CD4-positive, alpha-beta T cell treated with Interleukin-10 for 1 hour (primary cell): ENCODE measurements around the gene FOXL1.

Source experiments
- DNase-seq: peaks from one replicate; pipeline ENCODE4 v3.0.0-alpha.2; 2020

The FOXL1 gene

DNA sequence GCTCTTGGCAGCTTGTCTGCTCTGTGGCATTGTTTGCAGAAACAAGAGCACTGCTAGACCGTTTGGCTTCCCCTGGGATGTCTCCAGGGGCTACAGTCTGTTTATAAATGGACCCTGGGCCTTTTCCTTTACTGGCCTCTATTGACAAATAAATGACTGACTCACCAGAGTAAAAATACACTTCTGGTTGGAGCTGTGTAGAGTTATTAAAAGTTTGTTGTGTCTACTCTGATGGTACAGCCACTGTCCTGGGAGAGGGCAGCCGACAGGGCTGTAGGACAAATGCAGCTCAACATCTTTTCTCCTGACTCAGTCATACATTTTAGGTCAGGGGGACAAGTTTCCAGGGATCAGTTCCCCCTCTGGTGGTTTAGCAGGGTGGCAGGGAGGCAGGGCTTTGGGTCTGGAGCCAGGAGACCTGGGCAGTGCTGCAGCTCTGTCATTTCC, 30.0 kb downstream of the FOXL1 start:
- DNase-seq: no peak

DNA sequence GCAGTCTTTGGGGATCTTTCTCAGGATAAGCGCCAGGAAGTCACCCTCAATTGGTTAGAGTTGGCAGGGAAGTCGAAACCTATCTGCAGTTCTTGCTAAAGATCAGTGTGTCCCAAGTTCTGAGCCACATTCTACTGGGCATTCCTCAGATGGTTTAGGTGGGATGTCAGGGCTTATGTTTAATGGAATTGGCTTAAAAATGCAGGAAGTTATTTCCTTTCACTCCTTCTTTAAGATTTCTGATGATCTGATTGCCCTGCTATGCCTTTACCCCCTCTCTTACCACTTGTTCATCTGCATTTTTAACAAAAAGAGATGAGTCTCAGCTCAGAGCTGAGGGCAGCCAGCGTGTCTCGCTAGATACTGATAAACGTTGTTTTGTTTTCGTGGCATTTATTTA, 30.8 kb downstream of the FOXL1 start:
- no peak for DNase-seq

DNA sequence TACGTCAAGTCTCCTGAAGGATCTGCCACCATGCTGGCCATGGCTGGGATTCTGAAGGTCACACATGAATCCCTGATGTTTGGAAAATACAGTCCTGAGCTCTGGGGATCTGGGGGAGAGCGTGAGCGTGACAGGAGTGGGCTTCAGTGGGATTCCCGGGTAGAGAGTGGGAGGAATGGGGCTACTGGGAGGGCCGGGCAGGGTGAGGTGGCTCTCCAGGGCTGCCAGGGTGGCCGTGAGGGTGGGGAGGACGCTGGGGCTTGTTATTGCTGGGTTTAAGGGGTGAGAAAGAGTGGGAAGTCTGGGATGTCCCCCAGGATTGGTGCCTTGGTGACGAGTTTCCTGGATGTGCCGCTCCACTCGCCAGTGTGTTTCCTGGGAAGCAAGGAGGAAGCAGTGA, 31.3 kb downstream of the FOXL1 start:
- no peak for DNase-seq

DNA sequence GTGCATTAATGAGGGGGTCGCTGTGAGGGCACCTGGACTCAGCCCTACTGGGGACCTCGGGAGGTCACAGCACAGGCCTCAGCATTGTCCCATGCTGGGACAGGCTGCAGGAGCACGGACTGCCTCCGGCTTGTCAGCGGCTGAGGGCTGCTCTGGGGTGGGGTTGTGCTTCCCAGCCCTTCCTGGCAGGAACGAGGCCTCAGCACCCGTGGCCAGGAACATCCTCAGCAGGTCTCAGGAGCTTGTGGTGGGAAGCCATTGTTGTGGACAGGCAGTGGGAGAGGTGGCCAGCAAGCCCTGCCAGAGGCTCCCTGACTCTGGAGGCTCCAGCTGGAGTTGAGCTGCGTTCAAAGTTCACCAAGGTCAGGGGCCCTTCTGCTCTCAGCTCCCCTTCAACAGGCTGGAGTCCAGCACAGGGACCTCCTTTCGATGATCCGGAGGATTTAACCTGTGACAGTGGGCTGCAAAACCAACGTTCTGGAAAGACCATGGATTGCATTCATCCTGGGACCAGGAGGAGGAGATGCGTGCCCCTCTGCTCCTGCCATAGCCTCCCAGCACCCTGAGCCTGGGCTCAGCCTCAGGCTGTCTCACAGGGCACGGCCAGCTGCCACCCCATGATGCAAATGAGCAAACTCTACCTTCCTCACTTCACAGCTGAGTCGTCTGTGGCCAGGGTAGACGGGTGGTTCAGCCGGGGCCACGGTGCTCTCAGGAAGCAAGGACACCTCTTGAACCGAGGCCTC, 32.6 kb downstream of the FOXL1 start:
- DNase-seq: no peak

DNA sequence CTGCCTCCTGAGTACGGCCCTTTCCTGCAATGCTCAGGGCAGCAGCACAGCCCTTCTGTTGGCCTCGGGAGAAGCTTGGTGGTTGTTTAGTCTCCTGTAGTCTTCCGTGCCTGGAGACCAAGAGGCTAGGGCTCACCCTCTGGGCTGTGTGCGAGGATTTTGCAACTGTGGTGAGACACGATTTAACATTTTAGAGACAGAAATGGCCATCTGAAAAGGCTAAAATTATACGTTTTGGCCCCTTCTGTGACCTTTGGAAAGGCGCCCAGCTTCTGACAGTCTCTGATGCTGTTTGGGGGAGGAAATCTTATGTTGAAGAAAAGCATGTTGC, 33.1 kb downstream of the FOXL1 start:
- no peak for DNase-seq

DNA sequence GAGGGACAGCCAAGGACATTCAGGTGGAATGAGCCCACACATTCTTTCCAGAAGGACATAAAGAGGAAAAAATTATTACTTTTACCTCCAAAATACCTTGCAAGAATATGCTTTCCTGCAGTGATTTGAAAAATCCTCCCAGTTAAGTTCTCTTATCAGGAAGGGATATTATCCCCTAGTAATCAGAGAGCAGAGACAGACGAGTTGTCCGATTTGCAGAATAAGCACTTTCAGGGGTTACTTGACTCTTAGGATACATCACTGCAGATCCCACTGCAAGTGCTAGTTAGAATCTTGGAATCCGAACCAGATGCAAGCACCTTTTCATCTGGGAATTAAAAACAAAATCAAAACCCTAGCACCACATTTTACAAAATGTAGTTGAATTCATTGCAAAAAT, 33.6 kb downstream of the FOXL1 start:
- no peak for DNase-seq

DNA sequence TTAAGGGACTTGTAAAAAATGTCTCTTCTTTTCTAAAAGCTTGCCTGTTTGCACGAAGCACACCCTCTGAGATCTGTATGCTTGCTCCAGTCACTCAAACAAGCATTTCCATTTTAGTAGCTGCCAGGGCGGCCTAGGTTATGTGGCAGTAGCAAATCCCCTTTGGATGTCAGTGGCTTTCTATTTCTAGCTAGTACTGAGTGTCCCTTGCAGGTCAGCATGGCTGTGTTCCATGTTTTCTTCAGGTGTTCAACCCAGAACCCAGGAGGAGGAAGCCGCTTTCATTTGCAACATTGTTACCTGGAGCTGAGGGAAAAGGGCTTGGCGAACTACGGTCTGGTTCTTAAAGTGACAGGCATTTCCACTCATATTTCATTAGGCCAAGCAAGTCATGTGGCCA, 36.4 kb downstream of the FOXL1 start:
- no peak for DNase-seq

DNA sequence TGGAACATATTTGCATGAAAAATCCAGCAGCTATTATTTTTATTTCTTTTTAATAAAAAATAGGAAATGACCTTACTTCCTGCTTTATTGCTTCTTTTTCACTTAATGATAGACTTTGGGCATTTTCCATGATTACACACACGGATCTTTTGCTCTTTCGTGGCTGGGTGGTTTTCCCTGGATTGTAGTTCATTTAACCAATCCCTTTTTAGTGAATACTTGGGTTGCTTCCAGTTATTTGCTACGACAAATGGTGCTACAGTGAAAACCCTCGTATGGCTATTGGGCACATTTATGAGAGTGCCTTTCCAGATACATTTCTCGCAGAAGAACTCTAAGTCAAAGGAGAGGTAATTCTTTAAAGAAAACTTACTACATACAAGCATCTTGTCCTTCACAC, 38.6 kb downstream of the FOXL1 start:
- no peak for DNase-seq

DNA sequence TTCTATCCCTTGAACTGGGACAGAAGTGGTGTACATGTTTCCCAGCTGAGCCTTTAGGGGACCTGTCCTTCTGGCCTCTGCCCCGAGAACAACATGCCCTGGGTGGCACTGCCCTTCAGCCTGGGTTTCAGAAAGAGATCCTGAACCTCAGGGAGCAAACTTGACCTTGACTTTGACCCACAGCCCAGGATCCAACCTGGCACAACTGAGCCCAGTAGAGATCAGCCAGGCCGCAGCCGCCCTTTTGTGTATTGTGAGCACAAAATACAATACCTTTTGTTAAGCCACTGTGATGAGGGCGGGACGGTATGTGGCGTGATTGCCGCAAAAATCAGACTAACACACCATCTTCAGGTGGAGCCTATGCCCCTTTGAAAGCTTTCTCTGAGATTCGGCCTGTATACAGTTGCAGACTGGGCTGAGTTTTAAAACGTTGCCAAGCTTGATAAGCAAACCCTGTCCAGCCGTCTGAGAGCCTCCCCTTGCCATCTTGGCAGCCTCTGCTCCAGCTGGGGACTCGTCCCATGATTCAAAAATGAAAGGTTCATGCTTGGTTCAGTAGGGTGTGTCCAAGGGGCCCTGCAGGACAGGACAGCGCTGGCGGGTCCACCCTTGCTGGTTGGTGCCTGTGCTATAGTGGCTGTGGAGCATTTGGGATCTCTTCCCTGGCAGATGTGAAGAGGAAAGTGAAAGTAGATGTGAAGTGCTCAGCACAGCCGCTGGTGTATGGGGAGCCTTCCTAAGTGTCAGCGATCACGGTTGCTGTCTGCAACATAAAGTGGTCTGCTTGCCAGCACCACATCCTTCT, 40.3 kb downstream of the FOXL1 start:
- DNase-seq: no peak

DNA sequence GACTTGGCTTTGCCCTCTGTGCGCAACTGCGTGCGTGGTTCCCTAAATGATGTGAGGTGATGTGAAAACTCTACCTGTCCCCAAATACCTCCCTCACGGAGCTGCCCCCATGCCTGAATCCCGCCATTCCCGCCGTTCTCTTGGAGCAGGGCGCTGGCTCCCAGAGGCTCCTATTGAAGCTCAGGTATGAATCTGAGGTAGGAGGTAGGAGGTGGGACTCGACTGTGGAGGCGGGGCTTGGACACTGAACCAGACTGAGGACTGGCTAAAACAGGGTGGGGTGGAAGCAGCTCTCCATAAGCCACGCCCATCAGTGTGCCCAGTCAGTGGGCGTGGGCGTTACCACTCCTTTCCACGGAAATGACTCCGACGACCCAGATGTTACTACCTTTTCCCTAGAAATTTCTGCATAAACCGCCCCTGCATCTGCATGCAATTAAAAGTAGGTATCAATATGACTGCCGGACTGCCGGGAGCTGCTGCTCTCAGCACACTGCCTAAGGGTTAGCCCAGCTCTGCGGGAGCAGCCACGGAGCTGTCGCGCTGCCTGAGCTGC, 41.0 kb downstream of the FOXL1 start:
- no peak for DNase-seq

DNA sequence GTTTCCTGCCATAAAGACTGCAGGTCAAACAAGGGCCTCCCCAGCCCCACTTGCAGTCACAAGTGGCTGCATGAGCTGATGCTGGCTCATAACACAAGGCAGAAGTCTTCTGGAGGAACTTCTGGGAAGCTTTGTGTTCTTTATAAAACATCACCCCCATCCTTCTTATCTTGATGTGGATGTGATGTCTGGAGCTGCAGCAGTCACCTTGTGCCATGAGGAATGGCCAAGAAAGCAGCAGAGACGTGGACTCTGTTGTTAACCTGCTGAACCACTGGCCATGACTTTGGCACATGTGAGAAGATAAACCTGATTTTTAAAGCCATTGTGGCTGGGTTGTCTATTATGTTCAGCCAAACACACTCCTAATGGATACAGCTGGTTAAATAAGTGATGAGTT, 41.8 kb downstream of the FOXL1 start:
- no peak for DNase-seq

DNA sequence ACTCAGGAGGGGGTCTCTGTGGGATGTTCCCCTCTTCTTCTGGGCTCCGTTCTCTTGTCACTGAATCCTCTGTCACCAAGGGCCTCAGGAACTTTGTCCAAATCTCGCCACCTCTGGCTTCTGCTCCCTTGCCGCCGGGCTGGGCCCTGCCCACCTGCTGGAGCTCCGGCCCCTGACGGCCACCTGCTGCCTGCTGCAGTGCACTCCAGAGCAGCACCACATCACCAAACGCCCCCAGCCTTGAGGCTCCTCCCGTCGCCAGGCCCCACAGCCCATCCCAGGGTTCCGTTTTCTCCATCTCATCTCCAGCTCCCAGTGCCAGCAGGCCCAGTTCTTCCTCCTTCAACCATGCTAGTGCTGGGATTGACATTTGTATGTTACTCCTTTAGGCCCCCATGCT, 43.6 kb downstream of the FOXL1 start:
- DNase-seq: no peak

DNA sequence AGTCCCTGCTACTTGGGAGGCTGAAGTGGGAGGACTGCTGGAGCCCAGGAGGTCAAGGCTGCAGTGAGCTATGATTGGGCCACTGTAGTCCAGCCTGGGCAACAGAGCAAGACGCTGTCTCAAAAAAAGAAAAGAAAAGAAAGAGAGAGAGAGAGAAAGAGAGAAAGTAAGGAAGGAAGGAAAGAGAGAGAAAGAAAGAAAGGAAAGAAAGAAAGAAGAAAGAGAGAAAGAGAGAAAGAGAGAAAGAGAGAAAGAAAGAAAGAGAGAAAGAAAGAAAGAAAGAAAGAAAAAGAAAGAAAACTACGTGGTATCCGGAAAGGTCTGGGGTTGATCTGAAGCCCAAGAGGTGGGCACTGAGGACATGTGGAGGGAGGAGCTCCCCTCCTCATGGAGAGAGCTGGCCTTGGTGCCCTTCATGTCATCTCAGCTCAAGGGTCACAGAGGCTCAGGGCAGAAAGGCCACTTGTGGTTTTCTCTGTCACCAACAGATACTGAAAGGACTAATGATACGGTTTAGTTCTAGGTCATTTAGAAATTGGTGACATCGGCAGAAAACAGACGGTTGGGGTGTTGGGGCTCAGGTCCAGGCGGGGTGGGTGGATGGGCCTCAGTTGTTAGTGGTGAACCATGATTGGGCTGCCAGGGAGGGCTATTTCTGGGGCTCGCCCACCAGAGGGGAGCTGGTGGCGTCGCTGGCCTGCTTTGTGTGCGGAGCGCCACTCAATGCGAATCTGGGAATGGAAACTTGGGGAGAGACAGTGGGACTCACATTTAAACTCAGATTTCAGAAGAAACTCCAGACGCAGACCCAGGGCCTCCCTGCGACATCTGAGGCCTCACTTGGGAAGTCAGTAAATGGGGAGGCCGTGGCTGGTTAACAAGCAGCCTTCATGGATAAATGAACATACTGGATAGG, 44.6 kb downstream of the FOXL1 start:
- DNase-seq: no peak

DNA sequence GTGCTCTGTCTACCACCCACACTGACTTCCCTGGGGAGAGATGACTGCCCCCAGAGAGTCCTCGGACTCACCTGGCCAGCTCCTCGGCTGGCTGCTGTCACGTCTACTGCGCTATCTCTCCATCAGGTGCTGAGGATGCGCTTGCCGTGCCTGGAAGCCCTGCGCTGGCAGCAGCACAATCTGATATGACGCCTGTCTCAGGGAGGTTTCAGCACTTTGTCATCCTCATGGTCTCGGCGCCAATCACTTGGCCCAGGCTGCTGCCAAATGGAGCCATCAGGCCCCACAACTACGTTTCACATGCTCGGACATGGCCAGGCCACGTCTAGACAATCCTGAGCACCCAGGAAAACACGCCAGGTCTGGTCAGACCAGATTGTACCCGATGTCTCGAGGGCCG, 46.7 kb downstream of the FOXL1 start:
- no peak for DNase-seq

DNA sequence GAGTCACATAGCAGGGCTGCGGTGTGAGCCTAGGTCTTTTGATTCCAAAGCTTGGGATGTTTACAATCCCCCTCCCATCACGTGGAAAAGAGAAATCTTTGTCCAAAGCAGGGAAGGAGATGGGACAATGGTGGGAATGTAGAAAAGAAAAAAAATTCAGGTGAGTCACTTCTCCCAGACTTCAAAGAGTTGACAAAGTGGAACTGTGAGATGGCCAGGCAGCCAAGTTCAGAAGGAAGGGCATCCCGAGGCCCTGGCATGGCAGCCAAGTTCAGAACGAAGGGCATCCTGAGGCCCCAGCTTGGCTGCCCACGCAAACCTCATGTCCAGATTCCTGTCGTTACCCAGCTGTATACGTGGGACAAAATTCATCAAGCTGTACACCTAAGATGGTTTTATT, 47.5 kb downstream of the FOXL1 start:
- no peak for DNase-seq

DNA sequence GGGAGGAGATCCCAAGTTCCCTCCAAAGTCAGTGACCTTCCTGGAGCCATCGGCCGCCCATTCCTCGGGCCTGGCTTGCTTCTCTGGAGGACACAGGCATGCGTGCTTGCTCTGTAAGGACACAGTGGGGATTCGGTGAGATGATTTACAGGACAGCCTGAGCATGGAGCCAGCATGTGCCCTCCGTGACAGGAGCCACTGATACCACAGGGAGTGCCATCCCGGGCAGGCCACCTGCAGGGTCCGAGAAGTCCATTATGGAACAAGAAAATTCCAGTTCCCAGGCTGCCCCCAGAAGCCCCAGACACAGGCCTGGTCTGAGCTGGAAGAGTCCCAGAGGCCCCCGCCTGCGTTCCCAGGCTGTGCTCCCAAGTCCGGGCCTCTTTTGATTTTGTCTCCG, 47.9 kb downstream of the FOXL1 start:
- no peak for DNase-seq

DNA sequence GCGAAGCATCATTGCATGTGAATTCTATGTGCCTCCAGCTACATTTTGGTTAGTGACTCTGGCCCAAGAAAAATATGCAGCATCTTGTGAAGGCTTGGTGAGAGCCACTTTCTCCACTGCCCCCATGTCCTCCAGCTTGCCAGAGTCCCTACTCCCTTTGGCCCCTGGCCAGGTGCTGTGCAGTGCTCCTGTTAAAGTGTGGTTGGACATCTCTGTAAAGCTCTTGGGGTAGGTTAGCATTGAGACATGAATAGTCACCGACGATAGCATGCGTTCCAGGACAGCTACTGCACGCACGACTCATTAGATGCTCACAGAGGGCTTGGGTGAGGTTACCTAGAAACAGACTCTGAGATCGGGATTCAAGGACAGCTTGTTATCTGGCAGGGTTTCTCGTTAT, 48.6 kb downstream of the FOXL1 start:
- DNase-seq: no peak

DNA sequence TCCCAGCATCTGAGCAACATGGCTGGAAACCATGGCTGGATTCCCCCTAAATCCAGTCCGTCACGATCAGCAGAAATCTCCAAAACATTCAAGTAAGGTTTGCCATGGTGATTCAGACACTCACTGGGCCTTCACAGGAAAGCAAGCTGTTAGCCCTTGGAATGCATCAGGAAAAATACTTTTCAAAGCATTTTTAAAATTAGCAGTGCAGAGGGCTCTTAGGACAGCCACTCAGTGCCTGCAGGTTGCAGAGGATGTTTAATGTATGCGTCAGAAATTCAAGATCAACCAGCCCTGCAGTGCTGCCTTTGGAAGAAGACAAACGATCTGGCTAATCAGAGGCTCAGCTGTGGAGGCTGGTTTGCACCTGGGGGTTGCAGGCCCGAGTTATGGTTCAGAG, 50.3 kb downstream of the FOXL1 start:
- no peak for DNase-seq

DNA sequence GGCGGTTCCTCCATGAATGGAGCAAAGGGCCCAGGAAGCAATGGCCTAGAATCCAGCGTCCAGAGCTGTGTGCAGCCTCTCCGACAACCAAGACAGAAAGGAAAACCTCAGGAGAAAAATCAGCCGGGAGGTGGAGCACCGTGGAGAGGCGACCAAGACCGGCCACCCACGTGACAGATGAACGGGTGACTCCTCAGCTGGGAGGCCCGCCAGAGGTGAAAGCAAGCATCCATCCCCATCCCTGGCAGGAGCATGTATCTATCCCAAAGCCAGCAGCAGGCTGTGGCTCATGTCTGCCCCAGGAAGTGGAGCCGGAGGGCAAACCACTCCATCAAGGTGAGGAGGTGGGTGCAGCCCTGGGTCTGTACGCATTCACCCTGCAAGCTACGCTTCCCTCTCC, 52.1 kb downstream of the FOXL1 start:
- DNase-seq: no peak

DNA sequence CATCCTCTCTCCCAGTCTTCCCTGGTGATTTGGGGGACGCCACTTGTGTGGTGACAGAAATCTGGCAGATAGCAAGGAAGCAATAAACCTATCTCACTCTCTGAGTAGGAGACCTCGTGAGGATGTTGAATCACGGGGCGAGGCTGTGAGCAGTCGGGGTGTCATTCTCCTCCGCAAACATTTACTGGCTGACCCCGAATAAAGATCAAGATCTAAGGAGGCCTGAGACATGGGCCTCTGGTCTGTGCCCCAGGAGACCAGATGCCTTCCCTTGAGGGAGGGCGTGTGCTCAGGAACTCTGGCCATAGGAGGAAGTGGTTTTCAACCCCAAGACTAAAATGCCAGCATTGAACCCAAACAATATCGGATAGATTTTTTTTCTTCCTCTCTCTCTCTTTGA, 53.1 kb downstream of the FOXL1 start:
- no peak for DNase-seq
